Measurements from ENCODE around the gene CADPS2. TPM values are rescaled to one million over a fixed set of nuclear protein-coding genes. Genes with fewer than 3 reads are reported as not detected.

The CADPS2 gene
- total RNA-seq, 2 donors from 2014 or later = not detected

DNA sequence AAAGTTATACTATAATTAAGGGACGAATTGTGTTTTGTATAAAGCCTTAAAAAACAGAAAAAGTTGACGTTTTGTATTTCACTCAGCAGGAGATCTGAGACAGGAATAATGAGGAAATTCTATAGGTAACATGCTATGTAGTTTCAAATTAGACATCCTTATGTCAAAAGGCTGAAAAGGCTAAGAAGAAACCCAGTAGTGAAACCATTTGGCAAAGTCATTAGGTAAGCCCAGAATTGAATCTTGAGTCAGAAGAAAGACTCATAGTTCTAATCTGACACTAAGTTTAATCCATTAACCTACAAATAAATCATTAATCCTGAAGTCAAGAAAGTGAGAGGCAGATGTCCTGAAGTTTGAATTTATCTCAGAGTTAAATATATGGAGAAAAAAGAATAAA, 266.6 kb downstream of the CADPS2 start:
- Mint-ChIP-seq H3K27me3 (ENCODE audit: low read depth) (no peaks in the 10 kb centered on the region), H3K4me3 (no peak overlapping the region), H3K27ac (no peak overlapping the region), H3K4me1 (ENCODE audit: low read depth) (no peaks in the 10 kb centered on the region), H3K36me3 (ENCODE audit: insufficient read depth in 2 of 2) (no peaks in the 10 kb centered on the region), H3K9me3 (peaks cover 2 to 4% of the 10 kb centered on the region in 2 donors)
- DNase-seq (no peak), ATAC-seq (replicated peaks in 1 of 2) (no peak)

GRCh38 chr7:122618585-122619189, 267.6 kb downstream of the CADPS2 start:
- ATAC-seq (replicated peaks in 1 of 2) (no peak), DNase-seq (no peak)
- H3K4me1 Mint-ChIP-seq (ENCODE audit: low read depth) = no peaks in the 10 kb centered on the region
- H3K9me3 Mint-ChIP-seq = no peaks in the 10 kb centered on the region
- H3K27ac Mint-ChIP-seq = no peak overlapping the region
- H3K36me3 Mint-ChIP-seq (ENCODE audit: insufficient read depth in 2 of 2) = no peaks in the 10 kb centered on the region
- H3K27me3 Mint-ChIP-seq (ENCODE audit: low read depth) = no peaks in the 10 kb centered on the region
- H3K4me3 Mint-ChIP-seq = no peak overlapping the region

DNA sequence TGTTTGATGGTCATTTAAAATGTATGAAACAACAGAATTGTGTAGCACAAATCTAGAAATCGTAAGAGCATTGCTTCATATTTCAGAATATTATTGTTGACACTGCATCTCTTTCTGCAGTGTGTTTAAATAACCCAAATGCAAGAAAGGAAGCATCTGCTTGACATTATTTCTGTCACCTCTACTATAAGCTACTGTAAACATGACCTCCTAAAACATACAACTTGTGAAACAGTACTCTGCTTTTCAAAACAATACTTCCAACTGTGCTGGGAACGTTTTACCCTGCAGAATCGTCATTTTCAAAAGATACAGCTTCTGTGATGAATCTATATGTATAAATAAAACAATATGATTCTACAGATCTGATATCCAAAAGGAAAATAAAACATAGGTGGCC, 269.3 kb downstream of the CADPS2 start:
- no peak overlapping the region for H3K4me3 Mint-ChIP-seq
- H3K9me3 Mint-ChIP-seq = no peaks in the 10 kb centered on the region
- H3K36me3 Mint-ChIP-seq (ENCODE audit: insufficient read depth in 2 of 2) = no peaks in the 10 kb centered on the region
- no peaks in the 10 kb centered on the region for H3K4me1 Mint-ChIP-seq (ENCODE audit: low read depth)
- no peak overlapping the region for H3K27ac Mint-ChIP-seq
- no peak for DNase-seq
- H3K27me3 Mint-ChIP-seq (ENCODE audit: low read depth) = no peaks in the 10 kb centered on the region
- no peak for ATAC-seq (replicated peaks in 1 of 2)

DNA sequence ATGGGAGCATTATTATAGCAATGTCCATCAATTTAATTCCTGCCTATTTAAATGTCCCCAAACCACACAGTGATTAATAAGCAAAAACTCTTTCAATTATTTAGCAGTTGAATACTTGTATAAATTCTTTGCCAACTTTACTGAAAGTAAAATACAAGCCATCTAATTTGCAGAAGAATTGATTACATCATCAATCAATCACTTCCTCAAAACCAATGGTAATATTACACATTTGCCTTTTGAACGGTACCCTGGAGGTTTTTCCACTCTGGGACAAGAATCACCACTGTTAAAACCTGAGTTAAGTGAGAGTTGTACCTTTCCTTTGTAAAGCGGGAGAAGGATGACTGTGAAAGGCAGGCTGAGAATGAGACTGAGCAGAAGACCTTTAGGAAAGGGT, 280.3 kb downstream of the CADPS2 start:
- ATAC-seq (replicated peaks in 1 of 2) (no peak), DNase-seq (no peak)
- Mint-ChIP-seq H3K27ac (no peak overlapping the region), H3K27me3 (ENCODE audit: low read depth) (no peaks in the 10 kb centered on the region), H3K4me1 (ENCODE audit: low read depth) (no peaks in the 10 kb centered on the region), H3K4me3 (no peak overlapping the region), H3K9me3 (peaks cover 0 to 2% of the 10 kb centered on the region in 2 donors), H3K36me3 (ENCODE audit: insufficient read depth in 2 of 2) (no peaks in the 10 kb centered on the region)

- H3K4me3 Mint-ChIP-seq = no peak overlapping the region
- no peaks in the 10 kb centered on the region for H3K9me3 Mint-ChIP-seq
- no peak for ATAC-seq (replicated peaks in 1 of 2)
- H3K27me3 Mint-ChIP-seq (ENCODE audit: low read depth) = no peaks in the 10 kb centered on the region
- H3K4me1 Mint-ChIP-seq (ENCODE audit: low read depth) = no peaks in the 10 kb centered on the region
- H3K36me3 Mint-ChIP-seq (ENCODE audit: insufficient read depth in 2 of 2) = no peaks in the 10 kb centered on the region
- DNase-seq = no peak
- no peak overlapping the region for H3K27ac Mint-ChIP-seq
Observed at GRCh38 chr7:122604251-122604650, 282.0 kb downstream of the CADPS2 start.

GRCh38 chr7:122602800-122603199, 283.5 kb downstream of the CADPS2 start:
- Mint-ChIP-seq H3K27ac (no peak overlapping the region), H3K9me3 (no peaks in the 10 kb centered on the region), H3K4me1 (ENCODE audit: low read depth) (no peaks in the 10 kb centered on the region), H3K36me3 (ENCODE audit: insufficient read depth in 2 of 2) (no peaks in the 10 kb centered on the region), H3K4me3 (no peak overlapping the region), H3K27me3 (ENCODE audit: low read depth) (no peaks in the 10 kb centered on the region)
- DNase-seq (no peak), ATAC-seq (replicated peaks in 1 of 2) (no peak)

- ATAC-seq (replicated peaks in 1 of 2) (no peak), DNase-seq (no peak)
- Mint-ChIP-seq H3K4me3 (no peak overlapping the region), H3K27me3 (ENCODE audit: low read depth) (no peaks in the 10 kb centered on the region), H3K27ac (no peak overlapping the region), H3K9me3 (no peaks in the 10 kb centered on the region), H3K4me1 (ENCODE audit: low read depth) (no peaks in the 10 kb centered on the region), H3K36me3 (ENCODE audit: insufficient read depth in 2 of 2) (no peaks in the 10 kb centered on the region)
Observed at GRCh38 chr7:122600630-122601029, 285.6 kb downstream of the CADPS2 start.

DNA sequence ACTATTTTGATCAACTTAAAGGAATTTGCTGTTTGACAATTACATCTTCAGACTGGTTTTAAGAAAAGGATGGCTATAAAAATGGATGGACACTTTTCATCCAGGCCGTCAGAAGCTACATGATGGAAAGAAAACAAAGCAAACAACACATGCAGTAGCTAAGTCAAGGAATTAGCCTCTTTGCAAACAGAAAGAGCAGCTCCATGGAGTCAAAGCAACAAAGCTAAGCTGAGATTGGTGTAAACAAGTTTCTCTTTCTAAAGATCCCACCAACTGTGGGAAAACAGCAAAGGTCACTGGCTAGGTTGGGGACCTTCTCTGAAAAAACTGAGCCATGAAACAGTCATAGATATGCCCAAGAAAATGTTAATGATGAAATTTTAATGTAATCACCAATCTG, 286.2 kb downstream of the CADPS2 start:
- Mint-ChIP-seq H3K4me1 (ENCODE audit: low read depth) (no peaks in the 10 kb centered on the region), H3K27ac (no peak overlapping the region), H3K9me3 (no peaks in the 10 kb centered on the region), H3K4me3 (no peak overlapping the region), H3K27me3 (ENCODE audit: low read depth) (no peaks in the 10 kb centered on the region), H3K36me3 (ENCODE audit: insufficient read depth in 2 of 2) (peaks cover 0 to 1% of the 10 kb centered on the region in 2 donors)
- DNase-seq (no peak), ATAC-seq (replicated peaks in 1 of 2) (no peak)

DNA sequence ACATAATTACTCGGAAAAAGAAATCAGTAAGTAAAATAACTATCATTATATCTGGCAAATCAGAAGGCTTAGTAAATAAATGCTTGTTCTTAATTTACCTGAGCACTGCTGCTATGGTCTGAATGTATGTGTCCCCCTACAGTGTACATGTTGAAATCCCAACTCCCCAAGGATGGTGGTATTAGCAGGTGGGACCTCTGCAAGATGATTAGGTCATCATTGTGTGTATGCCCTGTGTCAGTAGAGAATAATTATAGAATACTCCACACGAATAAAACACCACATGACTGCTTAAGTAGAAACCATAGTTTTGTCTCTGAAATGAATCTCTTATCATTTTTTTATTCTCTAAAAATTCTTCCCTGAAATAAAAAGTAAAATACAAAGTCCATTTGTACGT, 289.0 kb downstream of the CADPS2 start:
- Mint-ChIP-seq H3K4me1 (ENCODE audit: low read depth) (no peaks in the 10 kb centered on the region), H3K27ac (no peak overlapping the region), H3K4me3 (no peak overlapping the region), H3K9me3 (peaks cover 0 to 2% of the 10 kb centered on the region in 2 donors), H3K27me3 (ENCODE audit: low read depth) (no peaks in the 10 kb centered on the region), H3K36me3 (ENCODE audit: insufficient read depth in 2 of 2) (peaks cover 0 to 1% of the 10 kb centered on the region in 2 donors)
- no peak for ATAC-seq (replicated peaks in 1 of 2)
- no peak for DNase-seq

- DNase-seq = no peak
Observed at GRCh38 chr7:122595885-122596284, 290.4 kb downstream of the CADPS2 start.

DNA sequence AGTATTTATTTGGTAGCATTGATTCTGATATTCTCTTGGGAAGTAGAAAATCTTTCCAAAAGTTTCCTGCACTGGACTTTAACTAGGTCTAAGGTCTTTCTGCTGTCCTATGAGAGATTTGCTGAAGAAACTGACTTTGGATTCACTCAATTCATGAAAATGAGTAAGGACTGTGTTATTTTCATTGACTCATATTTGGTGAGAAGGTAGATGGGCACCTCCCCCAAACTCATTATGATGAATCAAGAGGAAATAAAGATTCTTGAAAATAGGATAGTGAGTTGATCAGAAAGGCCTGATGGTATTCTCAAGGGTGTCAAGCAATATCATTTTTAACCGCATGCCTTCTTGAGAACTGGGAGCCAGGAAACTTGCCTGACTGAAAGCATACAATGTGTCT, 297.6 kb downstream of the CADPS2 start:
- H3K36me3 Mint-ChIP-seq (ENCODE audit: insufficient read depth in 2 of 2) = no peaks in the 10 kb centered on the region
- H3K9me3 Mint-ChIP-seq = peaks cover 0 to 2% of the 10 kb centered on the region in 2 donors
- no peak overlapping the region for H3K27ac Mint-ChIP-seq
- ATAC-seq (replicated peaks in 1 of 2) (no peak), DNase-seq (no peak)
- no peak overlapping the region for H3K4me3 Mint-ChIP-seq
- H3K27me3 Mint-ChIP-seq (ENCODE audit: low read depth) = no peaks in the 10 kb centered on the region
- H3K4me1 Mint-ChIP-seq (ENCODE audit: low read depth) = no peaks in the 10 kb centered on the region

More at GRCh38 chr7:122595885-122596284, 290.4 kb downstream of the CADPS2 start:
- H3K4me3 Mint-ChIP-seq = no peak overlapping the region
- no peaks in the 10 kb centered on the region for H3K27me3 Mint-ChIP-seq (ENCODE audit: low read depth)
- no peak overlapping the region for H3K27ac Mint-ChIP-seq
- H3K4me1 Mint-ChIP-seq (ENCODE audit: low read depth) = no peaks in the 10 kb centered on the region
- peaks cover 0 to 2% of the 10 kb centered on the region in 2 donors for H3K9me3 Mint-ChIP-seq
- no peak for ATAC-seq (replicated peaks in 1 of 2)
- H3K36me3 Mint-ChIP-seq (ENCODE audit: insufficient read depth in 2 of 2) = peaks cover 0 to 1% of the 10 kb centered on the region in 2 donors

DNA sequence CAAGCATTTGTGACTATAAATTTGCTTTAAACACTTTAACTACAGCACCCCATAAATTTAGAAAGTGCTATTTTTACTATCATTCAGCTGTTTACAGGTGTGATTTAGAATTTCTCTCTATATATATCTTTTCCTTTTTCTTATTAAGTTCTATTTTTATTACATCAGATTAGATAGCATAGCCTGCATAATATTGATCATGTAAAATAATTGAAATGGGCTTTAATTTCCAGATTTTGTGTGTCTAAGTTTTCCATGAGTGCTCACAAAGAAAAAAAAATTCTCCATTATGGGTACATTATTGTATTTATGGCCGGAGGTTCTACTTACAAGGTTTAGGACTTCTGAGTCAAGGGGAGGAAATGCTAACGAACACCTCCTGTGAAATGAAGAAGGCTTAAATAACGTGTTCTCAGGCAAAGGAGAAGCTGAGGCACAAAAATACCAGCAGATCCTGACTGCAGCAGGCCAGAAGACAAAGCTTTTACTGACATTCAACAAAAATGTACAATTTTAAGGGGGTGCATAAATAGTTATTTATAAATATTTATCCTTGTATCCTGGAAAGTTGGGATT, 301.5 kb downstream of the CADPS2 start:
- ATAC-seq (replicated peaks in 1 of 2) (no peak), DNase-seq (no peak)
- Mint-ChIP-seq H3K9me3 (no peaks in the 10 kb centered on the region), H3K27me3 (ENCODE audit: low read depth) (no peaks in the 10 kb centered on the region), H3K4me3 (no peak overlapping the region), H3K4me1 (ENCODE audit: low read depth) (no peaks in the 10 kb centered on the region), H3K36me3 (ENCODE audit: insufficient read depth in 2 of 2) (no peaks in the 10 kb centered on the region), H3K27ac (no peak overlapping the region)

GRCh38 chr7:122578350-122578749, 307.9 kb downstream of the CADPS2 start:
- no peak for DNase-seq
- peaks cover 3 to 7% of the 10 kb centered on the region in 2 donors for H3K9me3 Mint-ChIP-seq
- H3K4me1 Mint-ChIP-seq (ENCODE audit: low read depth) = no peaks in the 10 kb centered on the region
- H3K4me3 Mint-ChIP-seq = no peak overlapping the region
- no peak overlapping the region for H3K27ac Mint-ChIP-seq
- H3K36me3 Mint-ChIP-seq (ENCODE audit: insufficient read depth in 2 of 2) = no peaks in the 10 kb centered on the region
- ATAC-seq (replicated peaks in 1 of 2) = no peak
- no peaks in the 10 kb centered on the region for H3K27me3 Mint-ChIP-seq (ENCODE audit: low read depth)

DNA sequence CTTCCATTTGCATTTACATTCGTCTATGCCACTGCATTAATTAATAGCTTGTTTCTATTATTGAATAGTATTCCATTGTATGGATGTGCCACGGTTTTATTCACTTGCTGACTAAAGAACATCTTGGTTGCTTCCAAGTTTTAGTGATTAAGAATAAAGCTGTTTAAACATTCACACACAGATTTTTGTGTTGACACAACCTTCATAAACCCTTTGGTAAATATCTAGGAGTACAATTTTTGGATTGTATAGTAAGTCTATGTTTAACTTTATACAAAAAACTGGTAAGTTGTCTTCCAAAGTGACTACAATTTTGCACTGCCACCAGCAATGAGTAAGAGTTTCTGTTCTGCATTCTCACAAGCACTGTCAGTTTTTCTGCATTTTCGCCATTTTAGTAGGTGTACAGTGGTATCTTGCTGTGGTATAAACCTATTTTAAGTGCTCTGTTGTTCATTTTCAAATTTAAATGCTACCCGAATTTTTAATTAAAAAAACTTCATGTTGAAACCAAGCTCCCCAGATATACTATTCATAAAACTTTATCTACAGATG, 308.7 kb downstream of the CADPS2 start:
- H3K36me3 Mint-ChIP-seq (ENCODE audit: insufficient read depth in 2 of 2) = no peaks in the 10 kb centered on the region
- H3K9me3 Mint-ChIP-seq = peaks cover 3 to 7% of the 10 kb centered on the region in 2 donors
- ATAC-seq (replicated peaks in 1 of 2) = no peak
- no peaks in the 10 kb centered on the region for H3K4me1 Mint-ChIP-seq (ENCODE audit: low read depth)
- H3K27ac Mint-ChIP-seq = no peak overlapping the region
- H3K4me3 Mint-ChIP-seq = no peak overlapping the region
- DNase-seq = no peak
- H3K27me3 Mint-ChIP-seq (ENCODE audit: low read depth) = no peaks in the 10 kb centered on the region

Data from activated T-cell treated with anti-CD3 and anti-CD28 coated beads, Interleukin-2, amount 50 U/mL, for 72 hours (primary cell).